ENCODE results near the gene RSBN1.
"Not testable (repeated sequence)": the region's sequence is repeated elsewhere in the genome, so short reads cannot be mapped to it uniquely, and the experiment has no call there.

DNA sequence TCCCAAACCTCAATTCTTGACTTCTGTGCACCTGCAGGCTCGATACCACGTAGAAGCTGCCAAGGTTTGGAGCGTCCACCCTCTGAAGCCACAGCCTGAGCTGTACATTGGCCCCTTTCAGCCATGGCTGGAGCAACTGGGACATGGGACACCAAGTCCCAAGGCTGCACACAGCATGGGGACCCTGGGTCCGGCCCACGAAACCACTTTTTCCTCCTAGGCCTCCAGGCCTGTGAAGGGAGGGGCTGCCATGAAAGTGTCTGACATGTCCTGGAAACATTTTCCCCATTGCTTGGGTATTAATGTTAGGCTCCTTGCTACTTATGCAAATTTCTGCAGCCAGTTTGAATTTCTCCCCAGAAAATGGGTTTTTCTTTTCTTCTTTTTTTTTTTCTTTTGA is 93.7 kb downstream of the RSBN1 start:
- TF ChIP-seq, protein P1, sequence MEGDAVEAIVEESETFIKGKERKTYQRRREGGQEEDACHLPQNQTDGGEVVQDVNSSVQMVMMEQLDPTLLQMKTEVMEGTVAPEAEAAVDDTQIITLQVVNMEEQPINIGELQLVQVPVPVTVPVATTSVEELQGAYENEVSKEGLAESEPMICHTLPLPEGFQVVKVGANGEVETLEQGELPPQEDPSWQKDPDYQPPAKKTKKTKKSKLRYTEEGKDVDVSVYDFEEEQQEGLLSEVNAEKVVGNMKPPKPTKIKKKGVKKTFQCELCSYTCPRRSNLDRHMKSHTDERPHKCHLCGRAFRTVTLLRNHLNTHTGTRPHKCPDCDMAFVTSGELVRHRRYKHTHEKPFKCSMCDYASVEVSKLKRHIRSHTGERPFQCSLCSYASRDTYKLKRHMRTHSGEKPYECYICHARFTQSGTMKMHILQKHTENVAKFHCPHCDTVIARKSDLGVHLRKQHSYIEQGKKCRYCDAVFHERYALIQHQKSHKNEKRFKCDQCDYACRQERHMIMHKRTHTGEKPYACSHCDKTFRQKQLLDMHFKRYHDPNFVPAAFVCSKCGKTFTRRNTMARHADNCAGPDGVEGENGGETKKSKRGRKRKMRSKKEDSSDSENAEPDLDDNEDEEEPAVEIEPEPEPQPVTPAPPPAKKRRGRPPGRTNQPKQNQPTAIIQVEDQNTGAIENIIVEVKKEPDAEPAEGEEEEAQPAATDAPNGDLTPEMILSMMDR (IDR thresholded peaks at IDR 0.05) = not testable (repeated sequence)
- not testable (repeated sequence) for TF ChIP-seq POLR2AphosphoS5, POLR2A, EP300 (IDR thresholded peaks at IDR 0.05)

All from upper lobe of left lung (tissue), 4 donors.